PC-9 (cell line): ENCODE measurements around the gene ARSJ. TPM values are rescaled to one million over a fixed set of nuclear protein-coding genes. Genes with fewer than 3 reads are reported as not detected.
A peak's percentile ranks its signal among the peaks of the same experiment; 100 is the strongest.

ENCODE experiments used
- BruUV-seq: library from RNA; stranded (reverse); fragments of 400-500 nt; replicated peaks from 2 replicates; lab custom pipeline; 2021; lab: Mats Ljungman, UMichigan
- CTCF ChIA-PET: fragments of 300-600 bp; sonication (Branson Sonifier 250); formaldehyde crosslinking; loops from one replicate; lab custom pipeline; 2022; ENCODE audit warnings: antibody characterized with exemption; lab: Charles Lee
- POLR2A ChIA-PET: fragments of 300-600 bp; sonication (Branson Sonifier 250); formaldehyde crosslinking; loops from one replicate; lab custom pipeline; 2022; ENCODE audit warnings: antibody characterized with exemption; ENCODE audit not compliant: unreplicated experiment; lab: Charles Lee
- DNase-seq, 2 experiments: peaks; one replicate each; pipeline versions ENCODE4 v3.0.0 to v3.0.0-alpha.2; 2015 to 2022; ENCODE audit warnings: mixed read lengths in 1 of 2
- H2AFZ ChIP-seq: fragments of 200-600 bp; sonication (generic); 2 replicates; pipeline ENCODE4 v1.8.1; 2017; ENCODE audit warnings: antibody characterized with exemption
- H3F3A ChIP-seq: fragments of 200-600 bp; sonication (generic); 2 replicates; pipeline ENCODE4 v1.8.1; 2017; ENCODE audit warnings: antibody characterized with exemption, mild to moderate bottlenecking, low read depth; ENCODE audit not compliant: insufficient read depth
- H3K27ac ChIP-seq: fragments of 200-600 bp; sonication (generic); 2 replicates; pipeline ENCODE4 v1.6.1; 2016; ENCODE audit warnings: mixed run types
- H3K27me3 ChIP-seq: fragments of 200-600 bp; sonication (generic); 2 replicates; pipeline ENCODE4 v1.6.1; 2016; ENCODE audit warnings: low read depth, mixed run types; ENCODE audit not compliant: insufficient read depth
- H3K36me3 ChIP-seq: fragments of 200-600 bp; sonication (generic); 2 replicates; pipeline ENCODE4 v1.6.1; 2016; ENCODE audit warnings: low read depth, mixed run types
- H3K4me1 ChIP-seq: fragments of 200-600 bp; sonication (generic); replicated peaks from 2 replicates; pipeline ENCODE4 v1.6.1; 2016; ENCODE audit warnings: mixed run types; ENCODE audit not compliant: insufficient read depth
- H3K4me2 ChIP-seq: fragments of 200-600 bp; sonication (generic); 2 replicates; pipeline ENCODE4 v1.6.1; 2017; ENCODE audit warnings: mixed run types
- H3K4me3 ChIP-seq: fragments of 200-600 bp; sonication (generic); 2 replicates; pipeline ENCODE4 v1.6.1; 2016; ENCODE audit warnings: mixed run types
- H3K79me2 ChIP-seq: fragments of 200-600 bp; sonication (generic); 2 replicates; pipeline ENCODE4 v1.6.1; 2017; ENCODE audit warnings: low read depth, mixed run types
- H3K9me2 ChIP-seq: fragments of 200-600 bp; sonication (generic); 2 replicates; pipeline ENCODE4 v1.8.1; 2017; ENCODE audit warnings: mild to moderate bottlenecking; ENCODE audit not compliant: insufficient read depth
- H3K9me3 ChIP-seq: fragments of 200-600 bp; sonication (generic); 2 replicates; pipeline ENCODE4 v1.8.1; 2016; ENCODE audit warnings: low read depth; ENCODE audit not compliant: insufficient read depth
- H4K20me1 ChIP-seq: fragments of 200-600 bp; sonication (generic); 2 replicates; pipeline ENCODE4 v1.8.1; 2017; ENCODE audit not compliant: insufficient read depth
- EZH2 ChIP-seq: fragments of 200-600 bp; sonication (generic); IDR thresholded peaks from 2 replicates; pipeline ENCODE4 v1.8.0; 2017; ENCODE audit warnings: antibody characterized with exemption, low read depth
- intact Hi-C: fragments of 100-400 bp; cut with micrococcal nuclease; formaldehyde crosslinking; loops from one replicate; pipeline ENCODE4 v1.10.0; 2022; ENCODE audit not compliant: unreplicated experiment
- total RNA-seq: library from RNA; stranded (reverse); gene quantifications from 2 replicates; pipeline ENCODE4 v1.2.3, GENCODE V29; 2021
- TF ChIP-seq, protein P1 (sequence below): fragments of 200-600 bp; sonication (generic); conservative IDR thresholded peaks from 2 replicates; pipeline ENCODE4 v1.6.1; 2017; ENCODE audit warnings: mixed run types, antibody characterized with exemption, mild to moderate bottlenecking, moderate library complexity

The ARSJ gene
- total RNA-seq, 1 experiment from 2014 or later: 0.55 TPM

DNA sequence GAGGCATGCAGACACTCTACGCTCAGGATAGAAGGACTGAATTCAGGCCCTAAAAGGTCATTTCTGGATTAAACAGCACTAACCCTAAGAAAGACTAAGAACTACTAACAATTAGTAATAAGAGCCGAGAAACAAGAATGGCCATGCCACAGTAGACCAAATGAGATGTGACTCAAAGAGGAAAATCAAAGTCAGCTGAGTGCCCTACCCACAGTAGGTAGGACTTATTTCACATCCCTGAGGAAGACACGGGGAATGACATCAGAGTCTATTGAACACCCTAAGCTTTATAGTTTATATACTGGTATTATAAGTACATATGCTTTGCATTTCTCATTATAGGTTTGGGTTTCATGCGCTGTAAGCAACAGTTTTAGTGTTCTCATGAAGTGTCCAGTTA lies 2.7 kb upstream of the ARSJ start:
- ChIA-PET POLR2A (no interaction called here), CTCF (no interaction called here)
- Histone ChIP-seq H3F3A (no peaks in the 10 kb centered on the region), H2AFZ (no peak overlapping the region), H3K27ac (no peak overlapping the region), H3K4me2 (no peak overlapping the region), H3K79me2 (no peaks in the 10 kb centered on the region), H3K27me3 (no peaks in the 10 kb centered on the region), H3K4me3 (no peak overlapping the region), H4K20me1 (no peaks in the 10 kb centered on the region), H3K4me1 (no peaks in the 10 kb centered on the region), H3K9me3 (no peaks in the 10 kb centered on the region), H3K9me2 (no peaks in the 10 kb centered on the region), H3K36me3 (no peaks in the 10 kb centered on the region)
- intact Hi-C loops: no loop called here
- DNase-seq: no peak
- TF ChIP-seq, protein P1, sequence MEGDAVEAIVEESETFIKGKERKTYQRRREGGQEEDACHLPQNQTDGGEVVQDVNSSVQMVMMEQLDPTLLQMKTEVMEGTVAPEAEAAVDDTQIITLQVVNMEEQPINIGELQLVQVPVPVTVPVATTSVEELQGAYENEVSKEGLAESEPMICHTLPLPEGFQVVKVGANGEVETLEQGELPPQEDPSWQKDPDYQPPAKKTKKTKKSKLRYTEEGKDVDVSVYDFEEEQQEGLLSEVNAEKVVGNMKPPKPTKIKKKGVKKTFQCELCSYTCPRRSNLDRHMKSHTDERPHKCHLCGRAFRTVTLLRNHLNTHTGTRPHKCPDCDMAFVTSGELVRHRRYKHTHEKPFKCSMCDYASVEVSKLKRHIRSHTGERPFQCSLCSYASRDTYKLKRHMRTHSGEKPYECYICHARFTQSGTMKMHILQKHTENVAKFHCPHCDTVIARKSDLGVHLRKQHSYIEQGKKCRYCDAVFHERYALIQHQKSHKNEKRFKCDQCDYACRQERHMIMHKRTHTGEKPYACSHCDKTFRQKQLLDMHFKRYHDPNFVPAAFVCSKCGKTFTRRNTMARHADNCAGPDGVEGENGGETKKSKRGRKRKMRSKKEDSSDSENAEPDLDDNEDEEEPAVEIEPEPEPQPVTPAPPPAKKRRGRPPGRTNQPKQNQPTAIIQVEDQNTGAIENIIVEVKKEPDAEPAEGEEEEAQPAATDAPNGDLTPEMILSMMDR: no peak
- TF ChIP-seq EZH2: no peak
- no TSS peak for BruUV-seq

DNA sequence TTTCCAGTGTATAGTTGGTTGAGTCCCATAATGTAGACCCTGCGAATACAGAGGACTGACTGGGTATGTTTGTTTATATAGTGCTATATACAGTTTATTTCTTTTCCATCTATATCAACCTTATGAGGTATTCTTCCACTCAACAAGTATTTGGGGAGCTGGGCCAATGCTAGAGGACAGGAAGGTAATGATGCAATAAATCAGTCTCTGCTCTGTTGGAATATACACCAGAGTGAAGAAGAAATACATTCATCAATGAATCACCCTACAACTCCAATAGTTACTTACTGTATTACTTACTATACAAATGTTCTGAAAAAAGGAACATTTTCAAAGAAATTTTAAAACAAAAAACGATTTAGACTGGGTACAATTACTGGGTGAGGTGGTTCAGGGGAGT lies 2.1 kb upstream of the ARSJ start:
- H3K79me2 ChIP-seq: no peaks in the 10 kb centered on the region
- no peaks in the 10 kb centered on the region for H3K36me3 ChIP-seq
- no TSS peak for BruUV-seq
- ChIA-PET POLR2A (no interaction called here), CTCF (no interaction called here)
- no peaks in the 10 kb centered on the region for H4K20me1 ChIP-seq
- H3K9me2 ChIP-seq: no peaks in the 10 kb centered on the region
- H3K9me3 ChIP-seq: no peaks in the 10 kb centered on the region
- intact Hi-C loops: no loop called here
- no peak for DNase-seq
- no peaks in the 10 kb centered on the region for H3F3A ChIP-seq
- no peak overlapping the region for H3K4me3 ChIP-seq
- no peak overlapping the region for H2AFZ ChIP-seq
- H3K27me3 ChIP-seq: no peaks in the 10 kb centered on the region
- TF ChIP-seq, protein P1: no peak
- no peak for TF ChIP-seq EZH2
- H3K4me2 ChIP-seq: no peak overlapping the region
- H3K4me1 ChIP-seq: no peaks in the 10 kb centered on the region
- no peak overlapping the region for H3K27ac ChIP-seq

- Histone ChIP-seq H3K79me2 (no peaks in the 10 kb centered on the region), H4K20me1 (no peaks in the 10 kb centered on the region), H3K27ac (no peak overlapping the region), H3K4me2 (peak overlapping the region; percentile 78), H3K27me3 (no peaks in the 10 kb centered on the region), H3K9me3 (no peaks in the 10 kb centered on the region), H3K9me2 (no peaks in the 10 kb centered on the region), H3F3A (no peaks in the 10 kb centered on the region), H3K36me3 (no peaks in the 10 kb centered on the region), H3K4me3 (peak overlapping the region; percentile 55), H3K4me1 (no peaks in the 10 kb centered on the region), H2AFZ (peak overlapping the region; percentile 78)
- no peak for DNase-seq
- TF ChIP-seq EZH2: no peak
- TF ChIP-seq, protein P1: no peak
- no TSS peak for BruUV-seq
- CTCF ChIA-PET: no interaction called here
- POLR2A ChIA-PET: interaction anchor here (0.7 kb wide), 1 partner anchor 585 kb away, joined by 16 read pairs; no protein-coding TSS in a partner anchor
- intact Hi-C loops: no loop called here
Observed at GRCh38 chr4:113979905-113980615, 613 bp upstream of the ARSJ start.
